GM18909 (cell line): ENCODE data around the gene PTPRD.
"Not testable (repeated sequence)": the region's sequence is repeated elsewhere in the genome, so short reads cannot be mapped to it uniquely, and the experiment has no call there.

Experiments
- ATAC-seq: cut with Tn5 transposase; IDR thresholded peaks from one replicate; pipeline ENCODE4 v1.9.1; 2021; ENCODE audit warnings: mild to moderate bottlenecking; ENCODE audit not compliant: unreplicated experiment, poor library complexity

Gene PTPRD

DNA sequence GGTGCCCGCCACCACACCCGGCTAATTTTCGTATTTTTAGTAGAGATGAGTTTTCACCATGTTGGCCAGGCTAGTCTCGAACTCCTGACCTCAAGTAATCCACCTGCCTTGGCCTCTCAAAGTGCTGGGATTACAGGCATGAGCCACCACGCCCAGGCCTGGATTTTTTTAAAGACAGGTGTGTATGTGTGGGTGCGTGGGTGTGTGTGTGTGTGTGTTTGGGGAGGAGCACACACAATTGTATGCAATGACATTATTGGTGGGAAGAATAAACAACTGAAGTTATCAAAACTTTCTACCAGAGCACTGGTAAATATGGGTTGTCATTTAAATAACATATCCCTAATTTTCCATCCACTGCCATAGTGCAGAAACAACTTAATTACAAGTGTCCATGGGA is 1915.2 kb downstream of the PTPRD start:
- ATAC-seq, result not testable (repeated sequence)

DNA sequence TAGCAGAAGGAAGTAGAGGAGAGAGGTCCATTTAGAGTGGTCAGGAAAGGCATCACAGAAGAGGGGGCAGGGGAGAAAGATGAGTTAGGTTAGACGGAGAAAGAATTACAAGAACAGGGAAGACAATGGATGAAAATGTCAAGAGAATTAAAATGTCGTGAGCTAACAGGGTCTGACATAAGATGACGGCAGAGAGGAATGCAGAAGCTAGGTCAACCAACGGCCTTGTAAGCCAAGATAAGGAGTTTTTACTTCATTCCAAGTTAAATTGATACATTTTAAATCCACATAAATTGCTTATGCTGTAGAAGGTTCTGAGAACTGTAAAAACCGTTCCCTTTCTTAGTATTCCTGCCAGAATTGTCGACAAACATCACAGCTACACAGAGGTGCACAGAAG is 1916.3 kb downstream of the PTPRD start:
- ATAC-seq, result no peak

DNA sequence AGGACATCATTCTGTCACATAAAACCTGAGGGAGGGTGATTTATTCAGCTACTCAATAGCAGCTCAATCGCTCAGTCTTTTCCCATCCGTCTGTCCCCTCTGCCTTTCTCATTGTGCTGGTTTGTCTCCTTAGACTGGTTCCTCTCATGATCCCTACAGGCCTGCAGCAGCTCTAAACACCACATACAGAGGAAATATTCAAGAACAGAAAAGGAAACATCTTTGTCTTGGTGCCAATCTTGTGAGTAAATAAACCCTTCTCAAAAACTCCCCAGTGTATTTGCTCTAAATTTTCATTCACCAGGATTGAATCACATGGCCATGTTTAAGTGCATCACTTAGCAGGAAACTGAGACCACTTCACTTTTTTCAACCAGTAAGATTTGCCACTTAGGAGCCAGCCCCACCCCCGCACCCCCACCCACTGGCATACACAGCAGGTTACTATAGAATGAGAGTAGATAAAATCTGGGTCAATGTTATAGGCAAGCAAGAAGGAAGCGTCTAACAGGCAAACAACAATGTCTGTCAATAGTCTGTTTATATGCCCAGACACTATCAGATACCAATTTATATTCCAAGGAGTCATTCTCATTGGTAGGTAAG is 1917.7 kb downstream of the PTPRD start:
- ATAC-seq, result no peak

DNA sequence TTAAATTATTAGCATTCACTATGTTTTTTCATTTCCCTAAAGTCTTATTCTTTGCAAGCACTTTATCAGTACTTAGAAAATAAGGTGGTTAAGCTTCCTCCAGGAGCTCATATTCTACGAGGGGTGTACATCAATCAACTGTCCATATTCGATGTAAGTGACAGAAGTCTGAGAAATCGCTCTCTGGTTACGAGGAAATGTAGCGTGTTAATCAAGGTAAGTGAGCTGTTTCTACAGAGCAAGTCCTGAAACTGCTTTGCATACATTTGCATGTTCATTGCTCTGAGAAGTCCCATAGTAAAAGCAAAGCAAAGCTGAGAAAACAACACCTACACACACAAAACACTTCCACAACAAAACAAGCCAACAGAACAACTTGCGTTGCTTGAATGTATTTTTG is 1919.3 kb downstream of the PTPRD start:
- no peak for ATAC-seq

DNA sequence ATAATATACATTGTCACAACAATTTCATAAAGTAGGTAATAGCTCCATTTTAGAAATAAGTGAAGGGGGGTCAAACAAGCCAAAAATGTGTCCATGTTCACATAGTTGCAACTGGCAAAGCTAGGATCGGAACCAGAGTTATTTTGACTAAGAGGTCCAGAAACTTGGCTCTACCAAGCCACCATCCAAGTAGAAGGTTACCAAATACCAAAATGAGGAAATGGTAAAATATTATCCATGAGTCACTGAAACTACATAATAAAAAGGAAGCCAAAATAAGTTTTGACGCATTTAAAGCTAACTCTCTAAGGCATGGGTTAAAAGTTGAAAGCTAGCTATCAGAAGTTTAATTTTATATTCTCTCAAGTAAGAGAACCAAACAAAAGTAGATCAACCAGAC is 1926.3 kb downstream of the PTPRD start:
- no peak for ATAC-seq

DNA sequence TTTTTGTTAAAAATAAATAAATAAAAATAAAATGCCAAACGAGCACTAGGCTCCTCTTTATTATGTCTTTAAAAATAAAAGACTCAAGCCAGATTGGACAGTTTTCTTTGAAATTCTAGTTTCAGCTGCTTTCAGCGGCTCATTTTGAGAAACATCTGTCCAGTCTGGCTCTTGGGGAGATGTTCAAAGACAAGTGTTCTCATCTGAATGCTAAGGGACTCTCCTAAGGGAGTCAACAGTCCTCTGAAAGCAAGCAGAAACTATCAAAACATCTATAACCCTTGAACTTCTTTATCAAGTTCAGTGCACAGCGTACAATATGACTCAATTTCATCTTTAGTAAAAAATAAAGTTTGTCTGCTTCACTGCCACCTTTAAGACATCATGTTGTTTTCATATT is 1927.0 kb downstream of the PTPRD start:
- no peak for ATAC-seq

DNA sequence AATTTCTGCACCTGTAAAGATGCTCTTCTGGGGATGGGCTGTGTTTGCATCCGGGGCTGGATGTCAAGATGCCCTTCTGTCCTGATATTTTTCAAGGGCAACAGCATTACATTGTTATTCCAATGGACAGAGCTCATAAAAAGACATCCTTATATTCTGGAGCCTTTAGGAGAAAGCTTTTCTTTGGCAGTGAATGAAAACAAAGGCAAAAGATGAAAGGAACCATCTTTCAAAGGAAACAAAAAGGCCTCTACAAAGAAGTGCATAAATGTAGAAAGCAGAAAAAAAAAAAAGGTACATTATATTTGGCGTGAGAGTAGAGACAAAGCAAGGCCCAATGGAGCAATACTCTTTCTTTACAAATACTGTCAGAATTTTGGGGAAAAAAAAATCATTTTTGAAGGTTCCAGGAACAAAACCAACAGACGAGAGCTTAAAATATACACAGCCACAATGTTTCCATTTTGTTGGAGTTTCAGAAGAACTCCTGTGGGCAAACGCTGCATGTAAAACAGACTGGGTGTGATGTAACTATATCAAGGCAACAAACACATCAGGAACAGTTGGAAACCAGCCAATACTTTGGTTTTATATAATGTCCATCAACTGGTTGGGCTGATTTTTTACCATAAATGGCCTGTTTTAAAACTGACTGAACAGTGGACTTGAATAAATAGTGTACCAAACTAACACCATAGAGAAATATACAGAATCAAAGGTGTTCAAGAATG is 1927.7 kb downstream of the PTPRD start:
- ATAC-seq, result no peak

DNA sequence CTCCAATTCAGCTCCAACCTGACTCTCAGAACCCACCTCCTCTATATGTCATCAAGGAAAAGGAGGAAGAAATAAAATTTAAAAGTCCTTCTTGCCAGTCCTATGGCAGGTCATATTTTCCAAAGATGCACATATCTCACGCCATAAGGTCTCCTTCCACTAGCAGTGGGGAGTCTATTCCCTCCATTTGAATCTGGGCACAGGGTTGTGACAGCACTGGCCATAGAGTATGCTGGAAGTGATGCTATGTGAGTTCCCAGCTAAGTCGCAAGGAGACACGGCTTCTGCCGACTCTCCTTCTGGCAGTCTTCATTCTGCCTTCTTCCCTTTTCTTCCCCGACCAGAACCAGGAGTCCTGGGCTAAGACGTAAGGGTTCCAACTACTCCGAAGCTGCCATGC is 1929.3 kb downstream of the PTPRD start:
- ATAC-seq, result no peak

DNA sequence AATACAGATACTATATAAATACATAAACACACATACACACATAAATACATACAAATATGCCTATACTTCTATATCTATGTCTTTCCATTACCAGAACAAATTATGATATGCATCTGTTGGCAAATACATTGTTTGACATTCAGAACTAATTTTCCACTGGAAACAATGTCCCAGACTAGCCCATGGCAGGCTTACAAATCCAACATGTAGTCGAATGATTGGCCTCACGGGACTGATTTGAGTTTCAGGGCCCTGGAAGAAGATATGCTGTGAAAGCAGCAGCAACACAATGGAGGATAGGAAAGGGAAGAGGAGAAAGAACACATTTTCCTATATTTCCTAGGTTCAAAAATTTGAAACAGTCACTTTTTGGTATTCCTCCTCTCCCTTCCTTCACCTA is 1932.1 kb downstream of the PTPRD start:
- no peak for ATAC-seq

DNA sequence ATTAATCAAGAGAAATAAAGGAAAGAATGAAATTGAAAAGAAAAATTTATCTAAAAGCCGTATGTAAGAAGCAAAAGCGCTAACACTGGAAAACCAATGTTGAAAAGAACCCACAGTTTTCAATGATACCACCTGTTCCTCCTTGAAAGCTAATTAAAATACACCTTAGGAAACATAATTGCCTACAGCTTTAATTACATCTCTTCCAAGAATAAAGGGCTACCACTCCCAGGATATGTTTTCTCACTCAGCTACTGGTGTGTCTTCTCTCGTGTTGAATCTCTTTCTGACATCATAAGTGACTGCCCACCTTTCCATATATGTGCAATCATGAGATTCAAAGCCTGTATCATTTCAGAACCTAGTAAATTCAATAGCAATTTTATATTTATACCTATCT is 1932.6 kb downstream of the PTPRD start:
- ATAC-seq, result no peak

DNA sequence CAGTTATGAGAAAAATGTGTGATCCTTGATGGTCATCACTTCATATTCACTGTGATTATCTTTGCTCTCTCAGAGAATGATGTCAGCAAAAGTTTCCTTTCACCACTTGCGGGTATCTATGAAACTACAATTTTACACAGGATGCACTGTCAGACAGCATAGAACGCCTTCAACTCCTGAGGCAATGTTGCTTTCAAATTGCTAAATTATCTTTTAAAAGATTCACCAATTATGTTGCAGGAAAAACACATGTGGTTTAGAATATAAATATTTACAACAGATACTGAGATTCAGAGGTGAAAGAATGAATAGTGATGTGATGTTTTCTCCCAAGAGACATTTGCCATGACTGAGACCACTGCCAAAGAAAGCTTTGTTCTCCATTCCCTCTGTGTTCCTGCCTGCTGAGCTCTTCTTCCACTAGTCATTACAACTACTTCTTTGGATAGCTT is 1933.4 kb downstream of the PTPRD start:
- no peak for ATAC-seq

DNA sequence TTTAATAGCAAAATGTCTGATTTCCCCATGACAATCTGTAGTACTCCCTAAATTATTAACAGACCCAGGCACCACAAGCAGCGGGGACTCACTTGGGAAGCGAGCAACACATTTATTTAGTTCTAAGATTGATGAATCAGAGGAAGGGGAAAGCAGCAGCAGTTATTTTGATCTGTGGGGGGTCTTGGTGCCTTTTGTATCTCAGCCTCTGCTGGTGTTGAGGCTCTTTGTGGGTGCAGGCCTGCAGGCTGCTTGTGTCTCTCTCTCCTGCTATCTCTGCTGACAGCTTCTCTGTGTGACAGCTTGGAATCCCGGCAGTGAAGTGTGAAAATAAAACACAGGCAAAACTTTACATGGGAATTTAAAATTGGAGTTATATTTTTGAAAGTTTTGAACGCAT is 1935.1 kb downstream of the PTPRD start:
- ATAC-seq, result no peak

DNA sequence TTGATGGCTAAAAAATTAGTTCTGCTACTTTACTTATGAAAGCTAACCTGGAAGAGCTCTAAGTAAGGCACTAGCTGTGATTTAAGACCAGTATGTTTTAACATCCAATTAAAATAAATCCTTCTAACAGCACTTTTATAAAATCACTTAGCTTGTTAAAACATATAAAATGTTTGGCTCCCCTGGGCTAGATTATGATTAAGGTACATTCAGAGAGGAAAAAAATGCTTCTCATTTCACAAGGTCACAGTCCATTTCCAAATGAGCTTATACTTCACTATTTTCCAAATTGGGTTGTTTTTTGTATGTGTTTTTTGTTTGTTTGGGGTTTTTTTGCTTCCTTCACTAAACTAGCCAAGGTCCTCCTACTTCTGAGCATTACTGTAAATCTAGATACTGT is 1938.3 kb downstream of the PTPRD start:
- ATAC-seq, result no peak

DNA sequence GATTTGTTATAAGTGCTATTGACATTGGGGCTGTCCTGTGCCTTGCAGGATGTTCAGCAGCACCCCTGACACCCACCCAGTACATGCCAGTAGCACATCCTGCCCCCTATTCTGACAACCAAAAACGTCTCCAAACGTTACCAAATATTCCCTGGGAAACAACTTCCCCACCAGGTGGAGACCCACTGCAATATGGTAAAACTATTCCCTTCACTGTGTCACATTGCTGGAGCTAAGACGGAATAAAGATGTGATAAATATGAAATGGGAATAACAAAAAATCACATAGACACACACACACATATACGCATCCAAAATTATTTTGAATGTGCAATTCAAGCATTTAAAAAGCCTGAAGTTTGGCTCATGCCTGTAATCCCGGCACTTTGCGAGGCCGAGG is 1939.0 kb downstream of the PTPRD start:
- no peak for ATAC-seq

DNA sequence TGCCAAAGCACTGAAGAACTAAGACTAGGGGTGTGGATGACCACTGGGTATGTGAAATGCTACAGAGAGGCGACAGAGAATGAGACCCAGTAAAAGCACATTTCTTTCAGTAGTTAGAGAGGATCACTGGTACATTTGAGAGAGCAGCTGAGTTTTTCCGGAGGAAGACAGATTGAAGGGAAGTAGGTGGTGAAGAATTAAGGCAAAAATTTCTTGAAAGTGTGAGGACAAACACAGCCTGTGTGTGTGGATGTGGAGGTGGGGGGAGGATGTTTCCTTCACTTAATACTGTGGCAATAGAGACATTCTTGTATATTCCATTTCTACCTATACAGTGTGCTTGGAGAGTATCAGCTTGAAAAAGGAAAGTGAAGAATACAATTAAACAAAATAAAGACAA is 1942.1 kb downstream of the PTPRD start:
- no peak for ATAC-seq

DNA sequence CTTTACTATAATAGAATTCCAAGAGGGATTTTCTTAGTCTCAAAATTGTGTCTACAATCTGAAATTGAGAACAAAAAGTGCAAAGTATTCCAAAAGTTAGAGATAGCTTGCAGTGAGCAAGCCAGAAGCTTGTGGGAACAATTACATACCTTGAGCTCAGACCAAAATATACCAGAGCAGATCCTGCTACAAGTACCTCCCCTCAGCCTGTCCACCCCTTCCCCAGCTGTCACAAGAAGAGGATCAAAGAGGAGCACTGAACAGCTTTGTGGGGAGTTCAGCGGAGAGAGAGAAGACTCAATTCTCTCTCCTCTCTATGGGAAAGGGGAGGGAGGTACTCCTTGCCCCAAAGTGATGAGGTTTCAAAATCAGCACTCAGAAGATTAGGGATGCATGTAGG is 1944.1 kb downstream of the PTPRD start:
- ATAC-seq, result no peak

DNA sequence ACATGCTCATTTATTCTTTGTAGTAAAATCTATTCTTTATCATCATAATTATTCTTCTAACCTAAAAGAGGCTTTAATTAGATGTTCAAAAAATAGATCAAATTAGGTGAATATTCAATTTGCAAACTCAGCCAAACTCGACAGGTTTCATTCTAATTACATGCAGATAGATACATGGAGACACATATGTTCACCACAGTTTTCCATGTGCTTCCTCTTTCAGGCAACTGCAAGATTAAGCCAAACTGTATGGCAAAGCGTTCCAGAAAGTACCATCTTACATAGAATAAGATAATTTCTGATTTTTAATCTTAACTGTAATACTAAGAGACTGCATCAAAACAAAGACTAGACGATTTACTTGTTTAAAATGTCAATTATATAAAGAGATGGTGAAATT is 1944.6 kb downstream of the PTPRD start:
- no peak for ATAC-seq

DNA sequence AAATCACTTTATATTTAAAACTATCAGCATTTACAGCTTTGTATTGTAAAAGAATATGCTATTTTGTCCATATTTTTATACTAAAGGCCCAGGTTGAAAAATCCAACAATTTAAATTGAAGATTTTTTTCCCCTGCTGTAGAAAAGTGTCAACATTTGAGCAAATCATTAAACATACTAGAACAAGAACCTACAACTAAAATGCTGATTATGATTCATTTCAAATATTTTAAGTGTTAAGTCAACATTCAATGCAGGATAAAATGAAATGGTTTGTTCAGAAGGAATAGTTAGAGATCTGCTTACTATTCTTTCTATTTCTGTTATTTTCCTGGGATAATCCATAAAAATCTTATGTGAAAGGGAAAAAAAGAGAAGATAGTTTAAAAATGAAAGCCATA is 1946.7 kb downstream of the PTPRD start:
- ATAC-seq, result no peak

DNA sequence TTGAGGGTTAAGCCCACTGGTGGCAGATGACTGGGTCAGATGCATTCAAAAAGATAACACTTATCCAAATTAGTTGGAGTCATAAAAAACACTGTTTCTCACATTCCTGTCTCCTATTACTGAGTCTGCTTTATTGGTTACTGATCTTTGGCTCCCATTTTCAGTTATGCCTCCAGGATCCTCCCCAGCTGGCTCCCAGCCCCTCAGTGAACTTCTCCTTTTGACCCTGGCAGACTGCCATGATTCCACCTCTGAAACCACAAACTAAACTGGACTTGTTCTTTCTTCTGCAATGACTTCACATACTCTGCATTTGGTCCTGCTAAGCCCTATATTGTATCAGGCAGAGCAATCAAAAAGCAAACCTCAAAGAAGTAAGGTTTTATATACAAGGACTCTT is 1952.4 kb downstream of the PTPRD start:
- ATAC-seq, result no peak

DNA sequence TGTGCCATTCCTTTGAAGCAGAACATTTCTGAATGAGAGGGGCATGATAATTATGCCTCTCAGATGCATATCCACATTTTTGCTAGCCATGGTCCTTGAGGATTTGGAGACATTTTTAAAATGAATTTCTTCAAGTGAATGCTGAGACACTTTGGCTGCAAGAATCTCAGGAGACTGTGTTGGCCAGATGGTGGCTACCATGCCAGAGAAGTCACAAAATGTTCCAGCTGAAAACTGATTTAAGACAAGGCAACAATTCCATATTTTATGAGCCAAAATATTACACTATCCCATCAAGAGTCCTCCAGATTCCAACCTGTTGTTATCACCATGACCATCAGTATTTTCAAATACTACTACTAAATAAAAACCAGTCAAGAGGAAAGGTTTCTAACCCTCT is 1953.7 kb downstream of the PTPRD start:
- no peak for ATAC-seq

DNA sequence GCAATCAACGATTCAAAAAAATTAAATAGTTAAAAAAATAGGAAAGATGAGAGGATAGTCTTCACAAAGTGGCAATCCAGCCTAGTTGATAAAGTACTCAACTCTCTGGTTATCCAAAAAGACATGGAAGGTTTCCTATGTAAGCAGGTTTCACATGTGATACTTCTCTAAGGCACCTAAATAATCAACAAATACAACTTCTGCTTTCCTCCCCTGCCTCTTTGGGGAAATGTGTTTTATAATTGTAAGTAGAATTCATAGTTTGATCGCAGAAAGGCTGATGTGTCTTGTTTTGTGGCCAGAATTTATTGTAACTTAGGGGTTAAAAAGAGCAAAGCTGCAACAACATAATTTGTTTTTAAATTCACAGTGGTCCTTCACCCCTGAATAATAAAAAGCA is 1957.7 kb downstream of the PTPRD start:
- no peak for ATAC-seq

DNA sequence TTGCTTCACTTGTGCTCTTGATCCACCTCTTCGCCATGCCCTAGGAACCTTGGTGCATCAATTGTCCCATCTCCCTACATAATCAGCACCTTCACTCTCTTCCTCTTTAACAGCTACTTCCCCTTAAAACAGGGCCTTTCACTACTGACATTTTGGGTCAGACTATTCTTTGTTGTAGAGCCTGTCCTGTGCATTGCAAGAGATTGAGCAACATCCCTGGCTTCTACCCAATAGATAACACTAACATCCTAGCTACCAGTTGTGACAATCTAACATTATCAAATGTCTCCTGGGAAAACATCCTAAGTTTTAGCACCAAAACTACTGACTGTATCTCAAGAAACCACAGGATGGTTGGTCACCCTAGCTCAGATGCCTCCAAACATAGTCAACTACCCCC is 1958.9 kb downstream of the PTPRD start:
- ATAC-seq, result no peak
